Memory B cell (primary cell): ENCODE measurements around the gene TXK.

Experiments
- ATAC-seq: fragments of 150-1000 bp; cut with Tn5 transposase; 2 replicates; pipeline ENCODE4 v1.10.0; 2021; ENCODE audit warnings: low read depth, mild to moderate bottlenecking, moderate library complexity
- DNase-seq, 2 donors: peaks; one replicate each; pipeline ENCODE4 v3.0.0; 2022; ENCODE audit warnings: low spot score in 2 of 2
- H3K27ac Mint-ChIP-seq: one replicate; pipeline ENCODE4 v1.8.0; 2022; ENCODE audit warnings: mild to moderate bottlenecking, moderate library complexity, mixed read lengths
- H3K27me3 Mint-ChIP-seq: one replicate; pipeline ENCODE4 v1.8.0; 2022; ENCODE audit warnings: mixed read lengths
- H3K36me3 Mint-ChIP-seq: one replicate; pipeline ENCODE4 v1.8.0; 2022; ENCODE audit warnings: mild to moderate bottlenecking, mixed read lengths
- H3K4me1 Mint-ChIP-seq: one replicate; pipeline ENCODE4 v1.8.0; 2022; ENCODE audit warnings: mixed read lengths
- H3K4me3 Mint-ChIP-seq: one replicate; pipeline ENCODE4 v1.8.0; 2022; ENCODE audit warnings: mild to moderate bottlenecking, moderate library complexity, mixed read lengths
- H3K9me3 Mint-ChIP-seq: one replicate; pipeline ENCODE4 v1.8.0; 2022; ENCODE audit warnings: mixed read lengths

TXK gene

GRCh38 chr4:48105230-48105629, 28.8 kb downstream of the TXK start:
- no peaks in the 10 kb centered on the region for H3K36me3 Mint-ChIP-seq
- no peak for ATAC-seq
- peaks cover 2% of the 10 kb centered on the region for H3K4me1 Mint-ChIP-seq
- H3K9me3 Mint-ChIP-seq, result no peaks in the 10 kb centered on the region
- DNase-seq, result no peak
- no peak overlapping the region for H3K27ac Mint-ChIP-seq
- H3K4me3 Mint-ChIP-seq, result no peak overlapping the region
- H3K27me3 Mint-ChIP-seq, result no peaks in the 10 kb centered on the region

GRCh38 chr4:48103483-48104139, 30.4 kb downstream of the TXK start:
- Mint-ChIP-seq H3K27ac (no peak overlapping the region), H3K27me3 (no peaks in the 10 kb centered on the region), H3K4me3 (no peak overlapping the region), H3K36me3 (no peaks in the 10 kb centered on the region), H3K4me1 (no peaks in the 10 kb centered on the region), H3K9me3 (no peaks in the 10 kb centered on the region)
- no peak for ATAC-seq
- DNase-seq, result no peak

GRCh38 chr4:48102303-48102702, 31.7 kb downstream of the TXK start:
- no peaks in the 10 kb centered on the region for H3K9me3 Mint-ChIP-seq
- ATAC-seq (no peak), DNase-seq (no peak)
- no peaks in the 10 kb centered on the region for H3K36me3 Mint-ChIP-seq
- H3K4me3 Mint-ChIP-seq, result no peak overlapping the region
- no peak overlapping the region for H3K27ac Mint-ChIP-seq
- H3K27me3 Mint-ChIP-seq, result no peaks in the 10 kb centered on the region
- no peaks in the 10 kb centered on the region for H3K4me1 Mint-ChIP-seq

GRCh38 chr4:48100256-48100655, 33.8 kb downstream of the TXK start:
- no peaks in the 10 kb centered on the region for H3K9me3 Mint-ChIP-seq
- no peaks in the 10 kb centered on the region for H3K4me1 Mint-ChIP-seq
- DNase-seq (no peak), ATAC-seq (no peak)
- no peak overlapping the region for H3K27ac Mint-ChIP-seq
- H3K27me3 Mint-ChIP-seq, result no peaks in the 10 kb centered on the region
- no peak overlapping the region for H3K4me3 Mint-ChIP-seq
- no peaks in the 10 kb centered on the region for H3K36me3 Mint-ChIP-seq

- no peak for DNase-seq
- Mint-ChIP-seq H3K4me1 (no peaks in the 10 kb centered on the region), H3K27ac (no peak overlapping the region), H3K36me3 (no peaks in the 10 kb centered on the region), H3K4me3 (no peak overlapping the region), H3K9me3 (no peaks in the 10 kb centered on the region), H3K27me3 (no peaks in the 10 kb centered on the region)
- no peak for ATAC-seq
Measured at GRCh38 chr4:48095441-48095840, 38.6 kb downstream of the TXK start.

GRCh38 chr4:48093991-48094416, 40.0 kb downstream of the TXK start:
- Mint-ChIP-seq H3K36me3 (no peaks in the 10 kb centered on the region), H3K27me3 (no peaks in the 10 kb centered on the region), H3K9me3 (no peaks in the 10 kb centered on the region), H3K27ac (no peak overlapping the region), H3K4me1 (no peaks in the 10 kb centered on the region), H3K4me3 (no peak overlapping the region)
- ATAC-seq (no peak), DNase-seq (no peak)

GRCh38 chr4:48090621-48091020, 43.4 kb downstream of the TXK start:
- DNase-seq, result no peak
- H3K9me3 Mint-ChIP-seq, result no peaks in the 10 kb centered on the region
- H3K27ac Mint-ChIP-seq, result no peak overlapping the region
- no peak overlapping the region for H3K4me3 Mint-ChIP-seq
- no peaks in the 10 kb centered on the region for H3K36me3 Mint-ChIP-seq
- no peaks in the 10 kb centered on the region for H3K4me1 Mint-ChIP-seq
- ATAC-seq, result no peak
- H3K27me3 Mint-ChIP-seq, result no peaks in the 10 kb centered on the region

- H3K4me3 Mint-ChIP-seq, result no peak overlapping the region
- ATAC-seq, result no peak
- H3K9me3 Mint-ChIP-seq, result no peaks in the 10 kb centered on the region
- H3K4me1 Mint-ChIP-seq, result no peaks in the 10 kb centered on the region
- no peak for DNase-seq
- H3K27ac Mint-ChIP-seq, result no peak overlapping the region
- H3K36me3 Mint-ChIP-seq, result no peaks in the 10 kb centered on the region
- H3K27me3 Mint-ChIP-seq, result no peaks in the 10 kb centered on the region
Measured at GRCh38 chr4:48085821-48086589, 48.0 kb downstream of the TXK start.

- no peaks in the 10 kb centered on the region for H3K27me3 Mint-ChIP-seq
- H3K4me1 Mint-ChIP-seq, result no peaks in the 10 kb centered on the region
- no peaks in the 10 kb centered on the region for H3K36me3 Mint-ChIP-seq
- H3K27ac Mint-ChIP-seq, result no peak overlapping the region
- DNase-seq (no peak), ATAC-seq (no peak)
- no peak overlapping the region for H3K4me3 Mint-ChIP-seq
- no peaks in the 10 kb centered on the region for H3K9me3 Mint-ChIP-seq
Measured at GRCh38 chr4:48082956-48083355, 51.1 kb downstream of the TXK start.

GRCh38 chr4:48081196-48081595, 52.9 kb downstream of the TXK start:
- no peaks in the 10 kb centered on the region for H3K27me3 Mint-ChIP-seq
- ATAC-seq (no peak), DNase-seq (no peak)
- H3K9me3 Mint-ChIP-seq, result no peaks in the 10 kb centered on the region
- no peak overlapping the region for H3K27ac Mint-ChIP-seq
- no peaks in the 10 kb centered on the region for H3K36me3 Mint-ChIP-seq
- H3K4me1 Mint-ChIP-seq, result no peaks in the 10 kb centered on the region
- no peak overlapping the region for H3K4me3 Mint-ChIP-seq

- peak overlapping the region; percentile 60 for H3K27ac Mint-ChIP-seq
Measured at GRCh38 chr4:48079972-48080391, 54.1 kb downstream of the TXK start.

GRCh38 chr4:48078862-48079655, 55.0 kb downstream of the TXK start:
- DNase-seq (no peak), ATAC-seq (no peak)
- no peak overlapping the region for H3K27ac Mint-ChIP-seq
- no peaks in the 10 kb centered on the region for H3K36me3 Mint-ChIP-seq
- H3K9me3 Mint-ChIP-seq, result no peaks in the 10 kb centered on the region
- H3K4me3 Mint-ChIP-seq, result no peak overlapping the region
- no peaks in the 10 kb centered on the region for H3K27me3 Mint-ChIP-seq
- no peaks in the 10 kb centered on the region for H3K4me1 Mint-ChIP-seq

More at GRCh38 chr4:48079972-48080391, 54.1 kb downstream of the TXK start:
- no peaks in the 10 kb centered on the region for H3K4me1 Mint-ChIP-seq
- ATAC-seq, result no peak
- DNase-seq, result no peak
- no peaks in the 10 kb centered on the region for H3K9me3 Mint-ChIP-seq
- H3K27me3 Mint-ChIP-seq, result no peaks in the 10 kb centered on the region
- no peaks in the 10 kb centered on the region for H3K36me3 Mint-ChIP-seq
- H3K4me3 Mint-ChIP-seq, result no peak overlapping the region

GRCh38 chr4:48078425-48078824, 55.6 kb downstream of the TXK start:
- Mint-ChIP-seq H3K4me3 (no peak overlapping the region), H3K36me3 (no peaks in the 10 kb centered on the region), H3K27ac (no peak overlapping the region), H3K27me3 (no peaks in the 10 kb centered on the region), H3K4me1 (no peaks in the 10 kb centered on the region), H3K9me3 (no peaks in the 10 kb centered on the region)
- ATAC-seq, result no peak
- DNase-seq, result no peak

- no peaks in the 10 kb centered on the region for H3K27me3 Mint-ChIP-seq
- no peak overlapping the region for H3K27ac Mint-ChIP-seq
- H3K9me3 Mint-ChIP-seq, result no peaks in the 10 kb centered on the region
- H3K36me3 Mint-ChIP-seq, result no peaks in the 10 kb centered on the region
- no peak for ATAC-seq
- H3K4me3 Mint-ChIP-seq, result no peak overlapping the region
- no peak for DNase-seq
- no peaks in the 10 kb centered on the region for H3K4me1 Mint-ChIP-seq
Measured at GRCh38 chr4:48074657-48075056, 59.4 kb downstream of the TXK start.
